ENCODE data around the gene CERS6.
"Not testable (repeated sequence)": the region's sequence is repeated elsewhere in the genome, so short reads cannot be mapped to it uniquely, and the experiment has no call there.

Gene CERS6, protein sequence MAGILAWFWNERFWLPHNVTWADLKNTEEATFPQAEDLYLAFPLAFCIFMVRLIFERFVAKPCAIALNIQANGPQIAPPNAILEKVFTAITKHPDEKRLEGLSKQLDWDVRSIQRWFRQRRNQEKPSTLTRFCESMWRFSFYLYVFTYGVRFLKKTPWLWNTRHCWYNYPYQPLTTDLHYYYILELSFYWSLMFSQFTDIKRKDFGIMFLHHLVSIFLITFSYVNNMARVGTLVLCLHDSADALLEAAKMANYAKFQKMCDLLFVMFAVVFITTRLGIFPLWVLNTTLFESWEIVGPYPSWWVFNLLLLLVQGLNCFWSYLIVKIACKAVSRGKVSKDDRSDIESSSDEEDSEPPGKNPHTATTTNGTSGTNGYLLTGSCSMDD

DNA sequence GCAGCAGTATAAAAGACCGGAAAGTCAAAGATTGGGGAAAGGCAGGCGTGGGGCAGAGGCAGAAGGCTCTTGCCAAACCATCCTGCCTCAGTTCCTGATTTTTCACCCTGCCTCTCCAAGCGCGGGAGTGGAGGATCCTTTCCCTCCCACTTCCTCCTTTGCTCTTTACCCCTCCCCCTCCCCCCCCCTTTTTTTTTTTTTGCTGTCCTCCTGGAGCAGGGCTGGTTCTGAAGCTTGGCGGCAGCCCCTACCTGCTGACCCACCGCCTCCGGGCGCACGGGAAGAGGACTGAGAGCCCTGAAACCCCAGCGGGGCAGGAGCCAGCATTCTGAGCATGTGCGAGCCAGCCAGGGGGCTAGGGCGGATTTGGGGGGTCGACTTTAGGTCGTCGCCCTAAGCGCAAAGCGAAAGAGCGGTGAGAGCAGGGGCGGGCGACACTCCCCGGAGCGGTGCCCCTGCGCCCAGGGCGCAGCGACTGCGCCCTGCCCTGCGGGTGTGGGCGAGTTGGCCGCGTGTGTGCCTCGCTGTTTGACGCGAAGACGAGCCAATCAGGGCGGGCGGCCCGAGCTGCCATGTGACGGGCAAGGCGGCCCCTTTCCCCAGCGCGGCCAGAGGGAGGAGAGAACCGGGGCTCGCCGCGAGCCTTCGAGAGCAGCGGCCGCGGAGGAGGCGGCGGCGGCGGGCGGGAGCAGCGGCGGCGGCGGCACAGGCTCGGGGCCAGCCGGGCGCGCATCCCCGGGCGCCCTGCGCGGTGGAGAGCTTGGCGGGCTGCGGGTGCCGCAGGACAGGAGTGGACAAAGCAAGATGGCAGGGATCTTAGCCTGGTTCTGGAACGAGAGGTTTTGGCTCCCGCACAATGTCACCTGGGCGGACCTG lies at the start of gene CERS6:
TSS of gene CERS6 (plus strand) at position 628 of the 876 bp plus-strand sequence. CDS start at position 805, 177 bp downstream.
- no peak for FAIRE-seq

DNA sequence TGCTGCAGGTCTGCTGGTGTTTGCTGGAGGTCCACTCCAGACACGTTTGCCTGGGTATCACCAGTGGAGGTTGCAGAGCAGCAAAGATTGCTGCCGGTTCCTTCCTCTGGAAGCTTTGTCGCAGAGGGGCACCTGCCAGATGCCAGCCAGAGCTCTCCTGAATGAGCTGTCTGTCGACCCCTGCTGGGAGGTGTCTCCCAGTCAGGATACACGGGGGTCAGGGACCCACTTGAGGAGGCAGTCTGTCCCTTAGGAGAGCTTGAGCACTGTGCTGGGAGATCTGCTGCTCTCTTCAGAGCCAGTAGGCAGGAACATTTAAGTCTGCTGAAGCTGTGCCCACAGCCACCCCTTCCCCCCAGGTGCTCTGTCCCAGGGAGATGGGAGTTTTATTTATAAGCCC lies 43.8 kb upstream of the CERS6 start:
- not testable (repeated sequence) for FAIRE-seq

DNA sequence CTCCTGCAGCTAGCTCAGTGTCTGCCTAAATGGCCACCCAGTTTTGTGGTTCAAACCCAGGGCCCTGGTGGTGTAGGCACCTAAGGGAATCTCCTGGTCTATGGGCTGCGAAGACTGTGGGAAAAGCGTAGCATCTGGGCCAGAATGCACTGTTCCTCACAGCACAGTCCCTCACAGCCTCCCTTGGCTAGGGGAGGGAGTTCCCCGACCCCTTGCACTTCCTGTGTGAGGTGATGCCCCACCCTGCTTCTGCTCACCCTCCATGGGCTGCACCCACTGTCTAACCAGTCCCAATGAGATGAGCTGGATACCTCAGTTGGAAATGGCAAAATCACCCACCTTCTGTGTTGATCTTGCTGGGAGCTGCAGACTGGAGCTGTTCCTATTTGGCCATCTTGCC lies 43.0 kb upstream of the CERS6 start:
- FAIRE-seq = not testable (repeated sequence)

GRCh38 chr2:168416555-168416954 lies 39.5 kb upstream of the CERS6 start:
- no peak for FAIRE-seq

DNA sequence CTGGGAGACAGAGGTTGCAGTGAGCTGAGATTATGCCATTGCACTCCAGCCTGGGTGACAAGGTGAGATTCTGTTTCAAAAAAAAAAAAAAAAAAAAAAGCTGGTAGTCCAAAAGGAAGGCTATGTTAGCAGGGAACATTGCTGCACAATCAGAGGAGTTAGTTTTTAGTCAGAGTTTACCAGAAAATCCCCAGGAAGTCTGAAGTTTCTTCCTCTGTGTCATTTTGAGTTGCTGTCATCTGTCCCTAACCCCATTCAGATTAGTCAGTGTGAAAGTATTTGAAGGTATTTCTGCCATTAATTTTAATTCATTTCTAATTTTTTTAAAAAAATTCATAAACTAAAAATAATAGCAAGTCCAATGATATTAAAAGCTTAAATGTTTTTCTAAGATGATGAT lies 33.5 kb upstream of the CERS6 start:
- FAIRE-seq = no peak

DNA sequence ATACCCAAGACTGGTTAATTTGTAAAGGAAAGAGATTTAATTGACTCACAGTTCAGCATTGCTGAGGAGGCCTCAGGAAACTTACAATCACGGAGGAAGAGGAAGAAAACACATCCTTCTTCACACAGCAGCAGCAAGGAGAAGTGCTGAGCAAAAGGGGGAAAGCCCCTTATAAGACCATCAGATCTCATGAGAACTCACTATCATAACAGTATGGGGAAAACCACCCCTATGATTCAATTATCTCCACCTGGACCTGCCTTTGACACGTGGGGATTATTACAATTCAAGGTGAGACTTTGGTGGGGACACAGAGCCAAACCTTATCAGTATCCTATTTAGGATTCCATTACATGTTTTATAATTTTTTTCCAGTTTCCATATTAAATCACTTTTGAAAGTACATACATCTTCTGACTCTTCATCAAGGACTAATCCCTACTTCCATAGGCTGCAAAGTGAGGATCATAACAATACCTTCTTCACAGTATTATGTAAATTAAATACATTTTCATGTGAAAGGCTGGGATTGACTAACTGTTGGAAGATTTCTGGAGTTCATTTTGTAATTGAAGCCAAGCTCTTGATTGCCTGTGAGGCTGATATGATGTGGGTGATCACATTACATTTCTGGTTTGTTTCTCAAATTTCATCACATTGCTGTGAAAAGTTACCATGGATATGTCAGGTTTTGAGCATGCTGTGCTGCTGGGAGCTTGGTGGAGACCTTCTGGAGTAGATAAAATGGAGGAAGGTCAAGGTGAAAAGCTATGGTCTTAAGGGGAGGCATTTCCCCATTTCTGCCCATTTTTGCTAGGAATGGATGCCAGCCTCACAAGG lies 31.7 kb upstream of the CERS6 start:
- no peak for FAIRE-seq

- no peak for FAIRE-seq
Measured at GRCh38 chr2:168424971-168425370, 31.1 kb upstream of the CERS6 start.

DNA sequence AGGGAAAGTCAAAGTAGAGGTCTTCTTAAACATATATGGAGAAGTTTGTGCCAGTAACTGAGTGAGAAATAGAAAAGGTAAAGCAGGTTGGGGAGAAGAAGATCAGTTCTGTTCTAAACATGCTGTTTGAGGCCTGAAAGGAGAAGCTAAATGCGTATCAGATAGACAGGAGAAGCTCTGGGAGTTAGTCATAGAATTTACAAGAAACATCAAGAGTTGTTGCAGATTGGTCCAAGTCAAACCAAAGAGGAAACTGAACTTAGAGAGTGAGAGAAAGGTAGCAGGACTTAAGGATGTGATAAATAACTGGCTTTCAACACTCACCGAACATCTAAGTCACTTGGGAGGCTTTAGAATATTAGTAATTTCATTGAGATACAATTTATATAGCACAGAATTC lies 29.2 kb upstream of the CERS6 start:
- no peak for FAIRE-seq

GRCh38 chr2:168427451-168427850 lies 28.6 kb upstream of the CERS6 start:
- FAIRE-seq = no peak

GRCh38 chr2:168428431-168428830 lies 27.6 kb upstream of the CERS6 start:
- no peak for FAIRE-seq

- no peak for FAIRE-seq
Measured at GRCh38 chr2:168429988-168430387, 26.1 kb upstream of the CERS6 start.

DNA sequence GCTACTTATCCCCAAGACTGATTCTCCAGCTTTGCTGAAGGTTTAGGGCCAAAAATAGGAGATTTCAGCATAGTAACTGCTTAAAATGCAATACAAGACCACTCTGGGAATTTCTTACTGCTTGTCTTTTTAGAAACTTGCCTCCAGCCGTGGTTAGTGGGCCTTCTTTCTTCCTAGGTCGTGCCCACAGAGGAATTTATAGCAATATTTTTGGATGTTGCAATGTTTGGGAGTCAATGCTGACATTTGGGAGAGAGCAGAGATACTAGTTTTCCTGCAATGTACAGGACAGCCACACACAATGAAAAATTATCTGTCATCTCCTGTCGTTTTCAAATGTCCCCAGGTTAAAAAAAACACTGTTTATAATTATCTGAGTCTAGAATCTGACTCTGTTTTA lies 25.6 kb upstream of the CERS6 start:
- FAIRE-seq = no peak

- FAIRE-seq = no peak
Measured at GRCh38 chr2:168431301-168432024, 24.6 kb upstream of the CERS6 start.

- no peak for FAIRE-seq
Measured at GRCh38 chr2:168432100-168432499, 24.0 kb upstream of the CERS6 start.

- no peak for FAIRE-seq
Measured at GRCh38 chr2:168432565-168433186, 23.4 kb upstream of the CERS6 start.

- FAIRE-seq = no peak
Measured at GRCh38 chr2:168433527-168433926, 22.5 kb upstream of the CERS6 start.

GRCh38 chr2:168434146-168434545 lies 21.9 kb upstream of the CERS6 start:
- no peak for FAIRE-seq

GRCh38 chr2:168436840-168437239 lies 19.2 kb upstream of the CERS6 start:
- no peak for FAIRE-seq

DNA sequence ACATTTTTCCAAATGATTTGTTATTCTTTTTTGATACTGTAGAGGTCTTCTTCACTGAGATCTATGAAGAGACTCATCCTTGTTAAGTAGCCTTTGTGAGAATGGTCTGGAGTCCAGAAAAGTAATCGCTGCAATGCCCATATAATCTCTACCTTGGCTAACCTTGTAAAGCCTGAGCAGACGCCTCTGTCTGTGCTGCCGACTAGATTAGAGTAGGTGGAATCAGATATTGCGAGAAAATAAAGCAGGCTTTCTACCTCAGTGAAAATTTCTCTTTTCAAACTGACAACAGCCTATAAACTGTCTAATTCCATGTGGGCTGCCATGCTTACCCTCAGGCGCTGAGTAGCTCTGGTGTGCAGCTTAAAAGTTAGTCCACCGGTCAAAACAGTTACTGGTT lies 17.5 kb upstream of the CERS6 start:
- FAIRE-seq = no peak

GRCh38 chr2:168439536-168439935 lies 16.5 kb upstream of the CERS6 start:
- FAIRE-seq = no peak

- FAIRE-seq = no peak
Measured at GRCh38 chr2:168441214-168441872, 14.7 kb upstream of the CERS6 start.

Data from TTC549 (cell line).